Spleen (tissue), 11 donors: ENCODE data around the gene BCAR1. TPM values are rescaled to one million over a fixed set of nuclear protein-coding genes. Genes with fewer than 3 reads are reported as not detected.

ENCODE experiments used
- DNase-seq: peaks from one replicate; pipeline ENCODE4 v3.0.0-alpha.2; 2020
- H3K27ac ChIP-seq, 8 donors: fragments of 200-600 bp; sonication (generic) in 7 of 8; 1 replicate in 4 of 8; 2 replicates in 4 of 8; pipeline versions ENCODE4 v1.5.0 to v1.8.0; 2016 to 2021; ENCODE audit warnings: inconsistent platforms in 4 of 8, mild to moderate bottlenecking in 4 of 8, moderate library complexity in 1 of 8
- H3K27me3 ChIP-seq, 7 donors: fragments of 200-600 bp; sonication (generic) in 6 of 7; replicated peaks in 1 of 7; 1 replicate in 4 of 7; 2 replicates in 3 of 7; pipeline versions ENCODE4 v1.5.0 to v1.8.0; 2016 to 2021; ENCODE audit warnings: inconsistent platforms in 3 of 7, mild to moderate bottlenecking in 1 of 7
- H3K36me3 ChIP-seq, 6 donors: fragments of 200-600 bp; sonication (generic) in 5 of 6; 1 replicate in 4 of 6; 2 replicates in 2 of 6; pipeline versions ENCODE4 v1.5.0 to v1.8.0; 2016 to 2021; ENCODE audit warnings: inconsistent platforms in 2 of 6
- H3K4me1 ChIP-seq, 6 donors: fragments of 200-600 bp; sonication (generic) in 5 of 6; 1 replicate in 3 of 6; 2 replicates in 3 of 6; pipeline versions ENCODE4 v1.5.0 to v1.8.0; 2016 to 2021; ENCODE audit warnings: inconsistent platforms in 3 of 6
- H3K4me3 ChIP-seq, 8 donors: fragments of 200-600 bp; sonication (generic) in 7 of 8; 1 replicate in 4 of 8; 2 replicates in 4 of 8; pipeline versions ENCODE4 v1.5.0 to v1.8.0; 2016 to 2021; ENCODE audit warnings: inconsistent platforms in 4 of 8, mild to moderate bottlenecking in 4 of 8, moderate library complexity in 2 of 8
- H3K9me3 ChIP-seq, 8 donors: fragments of 200-600 bp; sonication (generic) in 7 of 8; 1 replicate in 4 of 8; 2 replicates in 4 of 8; pipeline versions ENCODE4 v1.5.0 to v1.8.0; 2016 to 2021; ENCODE audit warnings: inconsistent platforms in 4 of 8
- POLR2A ChIP-seq, 3 donors: fragments of 450-650 bp; IDR thresholded peaks; one replicate each; pipeline ENCODE4 v1.5.1; 2017; ENCODE audit warnings: antibody characterized with exemption in 3 of 3, mild to moderate bottlenecking in 1 of 3
- POLR2AphosphoS5 ChIP-seq, 3 donors: sonication (generic); formaldehyde crosslinking; IDR thresholded peaks; one replicate each; pipeline ENCODE4 v1.5.1; 2017; ENCODE audit warnings: antibody characterized with exemption in 3 of 3
- WGBS, 5 donors: extraction: QIAGEN DNeasy Blood & Tissue Kit in 3 of 5; methylation state at CpG; one replicate each; pipeline versions ENCODE4 v1.1.5 to v1.1.7; 2013 to 2018; 5-methylcytosine and 5-hydroxymethylcytosine counted together
- intact Hi-C: fragments of 100-400 bp; cut with DNase I; formaldehyde crosslinking; loops from one replicate; pipeline ENCODE4 v1.15.0; 2023; ENCODE audit warnings: low total_unique reads
- polyA plus RNA-seq, 3 donors: library from polyadenylated mRNA; stranded (reverse); fragments of 200-250 nt; gene quantifications; one replicate each; pipeline ENCODE4 v1.2.1, GENCODE V29; 2013
- total RNA-seq, 7 donors: library from RNA; depleted of rRNA in 3 of 7; stranded (reverse); fragments of >200 nt in 3 of 7; fragmentation: NEBNext Ultra II Directional in 4 of 7; extraction: Animal tissue kit (Norgen Biotek cat#: 25700) in 4 of 7; gene quantifications; one replicate each; pipeline versions ENCODE4 v1.1.0 to v1.2.1, GENCODE V29; 2016 to 2021
- TF ChIP-seq, protein P1 (sequence below), 11 experiments: fragments of 200-600 bp in 7 of 11; fragments of 450-650 bp in 4 of 11; sonication (generic) in 4 of 11; IDR thresholded peaks in 8 of 11; conservative IDR thresholded peaks in 3 of 11; 1 replicate in 7 of 11; 2 replicates in 4 of 11; pipeline versions ENCODE4 v1.4.0 to v1.8.0; 2016 to 2021; ENCODE audit warnings: antibody characterized with exemption in 11 of 11, inconsistent platforms in 4 of 11, mild to moderate bottlenecking in 1 of 11
- donor health status: healthy with polysubstance abuse.
- donor health status: DM: no; HTN: no; CAD: no; lungs with moderate emphysema.
- donor health status: DM: no; HTN: no; CAD: no.
- donor health status: Bipolar disorder and iron deficiency.
- donor health status: healthy.
- donor health status: DM: no; HTN: no; CAD: no.
- donor health status: DM: yes; HTN: yes; CAD: no.

Gene BCAR1
- total and polyA plus RNA-seq, 10 donors = 14.6 to 164 (median 71.9) TPM

GRCh38 chr16:75252049-75252864, 833 bp upstream of the BCAR1 start:
- Histone ChIP-seq H3K27me3 (peaks cover 0 to 100% (median 36%) of the 10 kb centered on the region in 7 donors), H3K4me1 (peaks cover 41 to 99% (median 89%) of the 10 kb centered on the region in 6 donors), H3K9me3 (no peaks in the 10 kb centered on the region), H3K4me3 (peak overlapping the region in 7 of 8 donors; percentile 1 to 74 (median 56)), H3K36me3 (no peaks in the 10 kb centered on the region), H3K27ac (peak overlapping the region; percentile 63 to 91 (median 88))
- WGBS, 5 donors = 48 to 64% (median 61%) methylated on average over 19 to 24 of the region's 24 CpGs
- DNase-seq = peak; percentile 54
- intact Hi-C loops = no loop called here
- TF ChIP-seq POLR2A (IDR thresholded peaks at IDR 0.05) = no peak
- TF ChIP-seq POLR2AphosphoS5 (IDR thresholded peaks at IDR 0.05) = no peak
- TF ChIP-seq, protein P1, sequence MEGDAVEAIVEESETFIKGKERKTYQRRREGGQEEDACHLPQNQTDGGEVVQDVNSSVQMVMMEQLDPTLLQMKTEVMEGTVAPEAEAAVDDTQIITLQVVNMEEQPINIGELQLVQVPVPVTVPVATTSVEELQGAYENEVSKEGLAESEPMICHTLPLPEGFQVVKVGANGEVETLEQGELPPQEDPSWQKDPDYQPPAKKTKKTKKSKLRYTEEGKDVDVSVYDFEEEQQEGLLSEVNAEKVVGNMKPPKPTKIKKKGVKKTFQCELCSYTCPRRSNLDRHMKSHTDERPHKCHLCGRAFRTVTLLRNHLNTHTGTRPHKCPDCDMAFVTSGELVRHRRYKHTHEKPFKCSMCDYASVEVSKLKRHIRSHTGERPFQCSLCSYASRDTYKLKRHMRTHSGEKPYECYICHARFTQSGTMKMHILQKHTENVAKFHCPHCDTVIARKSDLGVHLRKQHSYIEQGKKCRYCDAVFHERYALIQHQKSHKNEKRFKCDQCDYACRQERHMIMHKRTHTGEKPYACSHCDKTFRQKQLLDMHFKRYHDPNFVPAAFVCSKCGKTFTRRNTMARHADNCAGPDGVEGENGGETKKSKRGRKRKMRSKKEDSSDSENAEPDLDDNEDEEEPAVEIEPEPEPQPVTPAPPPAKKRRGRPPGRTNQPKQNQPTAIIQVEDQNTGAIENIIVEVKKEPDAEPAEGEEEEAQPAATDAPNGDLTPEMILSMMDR (IDR thresholded peaks at IDR 0.05 in 8 of 11, conservative IDR thresholded peaks at IDR 0.05 in 3 of 11) = no peak

- no peak for DNase-seq
- intact Hi-C loops = no loop called here
- H3K4me3 ChIP-seq = peak overlapping the region; percentile 46 to 74 (median 58)
- 0 to 2% (median 0%) methylated on average over 2 to 59 of the region's 59 CpGs for WGBS, 5 donors
- peak overlapping the region; percentile 78 to 91 (median 88) for H3K27ac ChIP-seq
- peaks cover 37 to 99% (median 88%) of the 10 kb centered on the region in 6 donors for H3K4me1 ChIP-seq
- peaks cover 0 to 98% (median 36%) of the 10 kb centered on the region in 7 donors for H3K27me3 ChIP-seq
- no peaks in the 10 kb centered on the region for H3K9me3 ChIP-seq
- TF ChIP-seq, protein P1 (IDR thresholded peaks at IDR 0.05 in 8 of 11, conservative IDR thresholded peaks at IDR 0.05 in 3 of 11) = no peak
- TF ChIP-seq POLR2AphosphoS5 (IDR thresholded peaks at IDR 0.05) = peak in 2 of 3 donors; percentile 28 to 51
- no peaks in the 10 kb centered on the region for H3K36me3 ChIP-seq
These were observed 580 bp downstream of the BCAR1 start for GRCh38 chr16:75250809-75251279.

DNA sequence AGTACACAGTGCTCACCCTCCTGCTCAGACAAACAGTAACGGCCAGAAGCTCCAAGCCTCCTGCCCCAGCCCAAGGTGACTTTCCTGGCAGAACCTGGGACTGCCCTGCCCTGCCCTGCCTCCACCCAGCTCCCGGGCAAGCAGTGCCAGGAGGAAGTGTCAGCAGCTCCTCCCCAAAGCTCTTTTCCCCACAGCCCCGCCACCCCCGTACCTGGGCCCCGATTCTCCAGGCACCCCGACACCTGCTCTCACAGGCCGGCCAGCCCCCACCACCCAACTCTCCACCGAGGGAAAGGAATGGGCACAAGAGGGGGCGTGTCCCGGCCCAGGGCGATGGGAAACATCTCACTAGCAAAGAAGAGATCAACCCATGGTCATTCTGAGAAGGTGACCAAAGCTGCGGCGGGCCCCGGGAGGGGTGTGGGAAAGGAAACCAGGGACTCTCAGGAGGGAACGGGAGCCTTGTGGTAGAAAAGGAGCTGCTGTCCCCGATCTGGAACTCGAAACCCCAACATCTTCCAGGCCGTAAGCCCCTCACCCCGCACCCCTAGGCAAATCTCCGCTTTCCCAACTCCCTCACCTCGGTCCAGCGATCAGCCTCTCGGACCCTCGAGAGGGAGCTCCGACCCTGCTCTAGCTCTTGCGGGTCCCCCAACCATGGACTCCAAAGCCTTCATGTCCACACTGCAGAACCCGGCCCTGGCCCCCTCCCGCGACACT, 1.2 kb downstream of the BCAR1 start:
- Histone ChIP-seq H3K27ac (peak overlapping the region; percentile 78 to 91 (median 88)), H3K36me3 (no peaks in the 10 kb centered on the region), H3K27me3 (peaks cover 0 to 96% (median 36%) of the 10 kb centered on the region in 7 donors), H3K4me3 (peak overlapping the region; percentile 46 to 74 (median 58)), H3K4me1 (peaks cover 38 to 99% (median 88%) of the 10 kb centered on the region in 6 donors), H3K9me3 (no peaks in the 10 kb centered on the region)
- no peak for DNase-seq
- TF ChIP-seq POLR2AphosphoS5 (IDR thresholded peaks at IDR 0.05) (no peak), POLR2A (IDR thresholded peaks at IDR 0.05) (no peak)
- TF ChIP-seq, protein P1 (IDR thresholded peaks at IDR 0.05 in 8 of 11, conservative IDR thresholded peaks at IDR 0.05 in 3 of 11) = no peak
- intact Hi-C loops = no loop called here
- WGBS, 5 donors = 4 to 7% (median 6%) methylated on average over 25 to 29 of the region's 29 CpGs
